K562 (cell line): ENCODE data around the gene MED14.

Source experiments
- BRCA1 ChIP-seq, 2 experiments: fragments of 450-650 bp in 1 of 2; sonication (generic) in 1 of 2; formaldehyde crosslinking in 1 of 2; IDR thresholded peaks; 2 replicates each; pipeline versions ENCODE4 v1.5.0 to v1.6.1; 2017 to 2020; ENCODE audit warnings: mild to moderate bottlenecking in 1 of 2, missing genetic modification reagents in 1 of 2
- YY1 ChIP-seq, 3 experiments: IDR thresholded peaks; 2 replicates each; pipeline ENCODE4 v1.6.1; 2011; ENCODE audit warnings: low read length in 2 of 3, mild to moderate bottlenecking in 2 of 3, moderate library complexity in 2 of 3, borderline replicate concordance in 1 of 3, control low read depth in 1 of 3, low read depth in 1 of 3; ENCODE audit not compliant: insufficient read depth in 3 of 3, insufficient replicate concordance in 2 of 3, control insufficient read depth in 1 of 3, insufficient read length in 1 of 3; ENCODE audit errors: extremely low read depth in 1 of 3
- TF ChIP-seq, protein P1 (sequence below): fragments of 250-450 bp; sonication (Bioruptor Pico); IDR thresholded peaks from 2 replicates; pipeline ENCODE4 v1.5.0; 2022; ENCODE audit warnings: mild to moderate bottlenecking
- TF ChIP-seq, protein P2 (sequence below): fragments of 150-350 bp; IDR thresholded peaks from 2 replicates; pipeline ENCODE4 v1.6.1; 2014; ENCODE audit warnings: low read depth, mild to moderate bottlenecking, low read length, borderline replicate concordance
- TF ChIP-seq, protein P3 (sequence below), 3 experiments: IDR thresholded peaks in 2 of 3; conservative IDR thresholded peaks in 1 of 3; 2 replicates each; pipeline ENCODE4 v1.5.1; 2011 to 2012; ENCODE audit warnings: low read length in 3 of 3, mild to moderate bottlenecking in 3 of 3, control low read depth in 2 of 3, improper control_type of control experiment in 1 of 3, inconsistent platforms in 1 of 3, low read depth in 1 of 3, mixed read lengths in 1 of 3, moderate library complexity in 1 of 3; ENCODE audit not compliant: insufficient read depth in 2 of 3
- TF ChIP-seq, protein P4 (sequence below): fragments of 250-450 bp; sonication (Bioruptor Pico); IDR thresholded peaks from 2 replicates; pipeline ENCODE4 v1.4.0; 2020; ENCODE audit warnings: mild to moderate bottlenecking, moderate library complexity, borderline replicate concordance
- TF ChIP-seq, protein P5 (sequence below): IDR thresholded peaks from 2 replicates; pipeline ENCODE4 v1.6.1; 2016; ENCODE audit warnings: missing genetic modification characterization, missing compliant biosample characterization

DNA sequence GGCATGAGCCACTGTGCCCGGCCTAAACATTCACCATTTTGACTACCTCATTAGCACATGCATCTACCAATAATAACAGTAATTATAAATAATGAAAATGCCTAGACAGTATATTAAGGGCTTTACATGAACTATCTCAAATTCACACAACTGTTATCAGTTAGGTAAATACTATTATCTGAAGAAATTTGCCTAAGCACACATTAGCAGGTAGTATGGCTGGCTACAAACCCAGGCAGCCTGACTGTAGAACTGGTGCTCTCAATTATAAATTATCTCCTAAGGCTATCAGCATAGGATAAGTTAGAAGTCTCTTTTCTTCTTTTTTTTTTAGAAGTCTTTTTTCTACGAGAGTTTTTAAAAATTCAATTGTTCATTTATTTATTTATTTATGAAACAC is 73.9 kb downstream of the MED14 start:
- no peak for TF ChIP-seq BRCA1 (IDR thresholded peaks at IDR 0.05)
- no peak for TF ChIP-seq BRCA1 (CRISPR knock-in tag; IDR thresholded peaks at IDR 0.05)
- TF ChIP-seq, protein P1, sequence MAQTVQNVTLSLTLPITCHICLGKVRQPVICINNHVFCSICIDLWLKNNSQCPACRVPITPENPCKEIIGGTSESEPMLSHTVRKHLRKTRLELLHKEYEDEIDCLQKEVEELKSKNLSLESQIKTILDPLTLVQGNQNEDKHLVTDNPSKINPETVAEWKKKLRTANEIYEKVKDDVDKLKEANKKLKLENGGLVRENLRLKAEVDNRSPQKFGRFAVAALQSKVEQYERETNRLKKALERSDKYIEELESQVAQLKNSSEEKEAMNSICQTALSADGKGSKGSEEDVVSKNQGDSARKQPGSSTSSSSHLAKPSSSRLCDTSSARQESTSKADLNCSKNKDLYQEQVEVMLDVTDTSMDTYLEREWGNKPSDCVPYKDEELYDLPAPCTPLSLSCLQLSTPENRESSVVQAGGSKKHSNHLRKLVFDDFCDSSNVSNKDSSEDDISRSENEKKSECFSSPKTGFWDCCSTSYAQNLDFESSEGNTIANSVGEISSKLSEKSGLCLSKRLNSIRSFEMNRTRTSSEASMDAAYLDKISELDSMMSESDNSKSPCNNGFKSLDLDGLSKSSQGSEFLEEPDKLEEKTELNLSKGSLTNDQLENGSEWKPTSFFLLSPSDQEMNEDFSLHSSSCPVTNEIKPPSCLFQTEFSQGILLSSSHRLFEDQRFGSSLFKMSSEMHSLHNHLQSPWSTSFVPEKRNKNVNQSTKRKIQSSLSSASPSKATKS, result no peak
- TF ChIP-seq, protein P2, sequence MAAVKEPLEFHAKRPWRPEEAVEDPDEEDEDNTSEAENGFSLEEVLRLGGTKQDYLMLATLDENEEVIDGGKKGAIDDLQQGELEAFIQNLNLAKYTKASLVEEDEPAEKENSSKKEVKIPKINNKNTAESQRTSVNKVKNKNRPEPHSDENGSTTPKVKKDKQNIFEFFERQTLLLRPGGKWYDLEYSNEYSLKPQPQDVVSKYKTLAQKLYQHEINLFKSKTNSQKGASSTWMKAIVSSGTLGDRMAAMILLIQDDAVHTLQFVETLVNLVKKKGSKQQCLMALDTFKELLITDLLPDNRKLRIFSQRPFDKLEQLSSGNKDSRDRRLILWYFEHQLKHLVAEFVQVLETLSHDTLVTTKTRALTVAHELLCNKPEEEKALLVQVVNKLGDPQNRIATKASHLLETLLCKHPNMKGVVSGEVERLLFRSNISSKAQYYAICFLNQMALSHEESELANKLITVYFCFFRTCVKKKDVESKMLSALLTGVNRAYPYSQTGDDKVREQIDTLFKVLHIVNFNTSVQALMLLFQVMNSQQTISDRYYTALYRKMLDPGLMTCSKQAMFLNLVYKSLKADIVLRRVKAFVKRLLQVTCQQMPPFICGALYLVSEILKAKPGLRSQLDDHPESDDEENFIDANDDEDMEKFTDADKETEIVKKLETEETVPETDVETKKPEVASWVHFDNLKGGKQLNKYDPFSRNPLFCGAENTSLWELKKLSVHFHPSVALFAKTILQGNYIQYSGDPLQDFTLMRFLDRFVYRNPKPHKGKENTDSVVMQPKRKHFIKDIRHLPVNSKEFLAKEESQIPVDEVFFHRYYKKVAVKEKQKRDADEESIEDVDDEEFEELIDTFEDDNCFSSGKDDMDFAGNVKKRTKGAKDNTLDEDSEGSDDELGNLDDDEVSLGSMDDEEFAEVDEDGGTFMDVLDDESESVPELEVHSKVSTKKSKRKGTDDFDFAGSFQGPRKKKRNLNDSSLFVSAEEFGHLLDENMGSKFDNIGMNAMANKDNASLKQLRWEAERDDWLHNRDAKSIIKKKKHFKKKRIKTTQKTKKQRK, result no peak
- TF ChIP-seq, protein P3, sequence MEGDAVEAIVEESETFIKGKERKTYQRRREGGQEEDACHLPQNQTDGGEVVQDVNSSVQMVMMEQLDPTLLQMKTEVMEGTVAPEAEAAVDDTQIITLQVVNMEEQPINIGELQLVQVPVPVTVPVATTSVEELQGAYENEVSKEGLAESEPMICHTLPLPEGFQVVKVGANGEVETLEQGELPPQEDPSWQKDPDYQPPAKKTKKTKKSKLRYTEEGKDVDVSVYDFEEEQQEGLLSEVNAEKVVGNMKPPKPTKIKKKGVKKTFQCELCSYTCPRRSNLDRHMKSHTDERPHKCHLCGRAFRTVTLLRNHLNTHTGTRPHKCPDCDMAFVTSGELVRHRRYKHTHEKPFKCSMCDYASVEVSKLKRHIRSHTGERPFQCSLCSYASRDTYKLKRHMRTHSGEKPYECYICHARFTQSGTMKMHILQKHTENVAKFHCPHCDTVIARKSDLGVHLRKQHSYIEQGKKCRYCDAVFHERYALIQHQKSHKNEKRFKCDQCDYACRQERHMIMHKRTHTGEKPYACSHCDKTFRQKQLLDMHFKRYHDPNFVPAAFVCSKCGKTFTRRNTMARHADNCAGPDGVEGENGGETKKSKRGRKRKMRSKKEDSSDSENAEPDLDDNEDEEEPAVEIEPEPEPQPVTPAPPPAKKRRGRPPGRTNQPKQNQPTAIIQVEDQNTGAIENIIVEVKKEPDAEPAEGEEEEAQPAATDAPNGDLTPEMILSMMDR (IDR thresholded peaks at IDR 0.05 in 2 of 3, conservative IDR thresholded peaks at IDR 0.05 in 1 of 3; ENCODE audit: insufficient read depth in 2 of 3, low read depth in 1 of 3, low read length in 3 of 3), result no peak
- TF ChIP-seq, protein P4, sequence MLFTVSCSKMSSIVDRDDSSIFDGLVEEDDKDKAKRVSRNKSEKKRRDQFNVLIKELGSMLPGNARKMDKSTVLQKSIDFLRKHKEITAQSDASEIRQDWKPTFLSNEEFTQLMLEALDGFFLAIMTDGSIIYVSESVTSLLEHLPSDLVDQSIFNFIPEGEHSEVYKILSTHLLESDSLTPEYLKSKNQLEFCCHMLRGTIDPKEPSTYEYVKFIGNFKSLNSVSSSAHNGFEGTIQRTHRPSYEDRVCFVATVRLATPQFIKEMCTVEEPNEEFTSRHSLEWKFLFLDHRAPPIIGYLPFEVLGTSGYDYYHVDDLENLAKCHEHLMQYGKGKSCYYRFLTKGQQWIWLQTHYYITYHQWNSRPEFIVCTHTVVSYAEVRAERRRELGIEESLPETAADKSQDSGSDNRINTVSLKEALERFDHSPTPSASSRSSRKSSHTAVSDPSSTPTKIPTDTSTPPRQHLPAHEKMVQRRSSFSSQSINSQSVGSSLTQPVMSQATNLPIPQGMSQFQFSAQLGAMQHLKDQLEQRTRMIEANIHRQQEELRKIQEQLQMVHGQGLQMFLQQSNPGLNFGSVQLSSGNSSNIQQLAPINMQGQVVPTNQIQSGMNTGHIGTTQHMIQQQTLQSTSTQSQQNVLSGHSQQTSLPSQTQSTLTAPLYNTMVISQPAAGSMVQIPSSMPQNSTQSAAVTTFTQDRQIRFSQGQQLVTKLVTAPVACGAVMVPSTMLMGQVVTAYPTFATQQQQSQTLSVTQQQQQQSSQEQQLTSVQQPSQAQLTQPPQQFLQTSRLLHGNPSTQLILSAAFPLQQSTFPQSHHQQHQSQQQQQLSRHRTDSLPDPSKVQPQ, result no peak
- TF ChIP-seq YY1 (IDR thresholded peaks at IDR 0.05; ENCODE audit: borderline replicate concordance in 1 of 3, control insufficient read depth in 1 of 3, extremely low read depth in 1 of 3, insufficient read depth in 3 of 3, insufficient read length in 1 of 3, insufficient replicate concordance in 2 of 3, low read depth in 1 of 3, low read length in 2 of 3), result no peak
- TF ChIP-seq, protein P5, sequence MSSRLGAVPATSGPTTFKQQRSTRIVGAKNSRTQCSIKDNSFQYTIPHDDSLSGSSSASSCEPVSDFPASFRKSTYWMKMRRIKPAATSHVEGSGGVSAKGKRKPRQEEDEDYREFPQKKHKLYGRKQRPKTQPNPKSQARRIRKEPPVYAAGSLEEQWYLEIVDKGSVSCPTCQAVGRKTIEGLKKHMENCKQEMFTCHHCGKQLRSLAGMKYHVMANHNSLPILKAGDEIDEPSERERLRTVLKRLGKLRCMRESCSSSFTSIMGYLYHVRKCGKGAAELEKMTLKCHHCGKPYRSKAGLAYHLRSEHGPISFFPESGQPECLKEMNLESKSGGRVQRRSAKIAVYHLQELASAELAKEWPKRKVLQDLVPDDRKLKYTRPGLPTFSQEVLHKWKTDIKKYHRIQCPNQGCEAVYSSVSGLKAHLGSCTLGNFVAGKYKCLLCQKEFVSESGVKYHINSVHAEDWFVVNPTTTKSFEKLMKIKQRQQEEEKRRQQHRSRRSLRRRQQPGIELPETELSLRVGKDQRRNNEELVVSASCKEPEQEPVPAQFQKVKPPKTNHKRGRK (tag), result no peak
